ENCODE results near the gene ZBTB25. TPM values are rescaled to one million over a fixed set of nuclear protein-coding genes. Genes with fewer than 3 reads are reported as not detected.

The ZBTB25 gene
- total RNA-seq, 1 donor from 2014 or later = 17.1 TPM

- intact Hi-C loops (cut with micrococcal nuclease) = no loop called here
- ATAC-seq (no peak), DNase-seq (no peak)
Observed at GRCh38 chr14:64410084-64410774, 93.4 kb downstream of the ZBTB25 start.

GRCh38 chr14:64409126-64409920 lies 94.3 kb downstream of the ZBTB25 start:
- DNase-seq (no peak), ATAC-seq (no peak)
- intact Hi-C loops (cut with micrococcal nuclease) = no loop called here

GRCh38 chr14:64407329-64407728 lies 96.3 kb downstream of the ZBTB25 start:
- intact Hi-C loops (cut with micrococcal nuclease) = no loop called here
- no peak for DNase-seq
- no peak for ATAC-seq

GRCh38 chr14:64405295-64405694 lies 98.3 kb downstream of the ZBTB25 start:
- ATAC-seq (no peak), DNase-seq (no peak)
- intact Hi-C loops (cut with micrococcal nuclease) = no loop called here

DNA sequence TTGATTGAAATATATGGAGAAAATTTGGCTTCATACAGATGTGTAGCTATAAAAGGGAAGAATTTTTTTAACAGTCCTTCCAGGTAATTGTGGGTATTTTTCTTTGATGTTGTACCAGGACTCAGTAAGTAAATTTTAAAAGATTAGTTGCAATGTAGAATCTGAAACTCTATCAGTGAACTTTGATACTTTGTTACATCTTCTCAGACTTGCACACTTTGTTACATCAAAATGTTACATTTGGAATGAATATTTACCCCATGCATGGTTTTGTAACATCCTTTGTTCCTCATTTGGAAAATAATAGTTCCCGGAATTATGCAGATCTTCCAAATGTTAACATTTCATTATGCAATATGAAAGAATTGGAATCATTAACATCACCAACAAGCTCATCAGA lies 101.7 kb downstream of the ZBTB25 start:
- ATAC-seq = no peak
- no peak for DNase-seq
- intact Hi-C loops (cut with micrococcal nuclease) = no loop called here

- DNase-seq (no peak), ATAC-seq (peak; percentile 69)
- intact Hi-C loops (cut with micrococcal nuclease) = no loop called here
Observed at GRCh38 chr14:64400829-64401459, 102.7 kb downstream of the ZBTB25 start.

Other genes with a start within 250 kb of the ZBTB25 start
- gene ESR2, start 209.5 kb downstream of the ZBTB25 start, total RNA-seq = 0.47 TPM
- 60.6 TPM for gene MTHFD1, start 115.5 kb downstream of the ZBTB25 start, total RNA-seq
- 0.30 TPM for gene AKAP5, start 38.3 kb downstream of the ZBTB25 start, total RNA-seq
- 23.7 TPM for gene ZBTB1, start 932 bp upstream of the ZBTB25 start, total RNA-seq
- 13.8 TPM for gene HSPA2, start 36.9 kb upstream of the ZBTB25 start, total RNA-seq
- gene PPP1R36, start 46.1 kb upstream of the ZBTB25 start, total RNA-seq = not detected
- gene PLEKHG3, start 200.6 kb upstream of the ZBTB25 start, total RNA-seq = 22.0 TPM

Data from left ventricle myocardium superior (tissue), 1 donor.